GM12865 (cell line): ENCODE measurements around the gene CDH11.

Experiments used
- DNase-seq: peaks from one replicate; pipeline ENCODE4 v3.0.0; 2010; ENCODE audit warnings: low read depth
- H3K4me3 ChIP-seq: 2 replicates; pipeline ENCODE4 v1.5.1; 2011; ENCODE audit warnings: mild to moderate bottlenecking, low read depth, low read length, control low read depth
- TF ChIP-seq, protein P1 (sequence below): IDR thresholded peaks from 2 replicates; pipeline ENCODE4 v1.5.1; 2011; ENCODE audit warnings: low read length, control low read depth, low read depth, inconsistent platforms; ENCODE audit not compliant: insufficient read depth; ENCODE audit errors: missing control alignments

CDH11 gene

DNA sequence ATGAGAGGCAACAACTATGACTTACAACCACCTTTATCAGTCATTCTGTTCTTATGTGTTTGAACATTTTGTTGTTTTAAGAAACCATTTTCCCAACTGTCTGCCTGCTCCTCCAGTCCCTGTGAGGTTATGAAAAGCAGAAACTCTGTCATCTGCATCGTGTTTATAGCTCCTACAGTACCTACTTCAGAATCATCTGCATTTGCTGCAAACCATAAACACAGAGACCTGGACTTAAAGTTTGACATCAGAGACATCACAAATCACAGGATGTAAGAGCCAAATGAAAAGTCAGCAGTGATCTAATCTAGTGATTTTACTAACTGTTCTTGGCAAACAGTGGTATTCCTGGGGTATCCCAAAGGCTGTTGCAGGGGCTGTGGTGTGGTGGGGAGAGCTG lies 55.2 kb downstream of the CDH11 start:
- TF ChIP-seq, protein P1, sequence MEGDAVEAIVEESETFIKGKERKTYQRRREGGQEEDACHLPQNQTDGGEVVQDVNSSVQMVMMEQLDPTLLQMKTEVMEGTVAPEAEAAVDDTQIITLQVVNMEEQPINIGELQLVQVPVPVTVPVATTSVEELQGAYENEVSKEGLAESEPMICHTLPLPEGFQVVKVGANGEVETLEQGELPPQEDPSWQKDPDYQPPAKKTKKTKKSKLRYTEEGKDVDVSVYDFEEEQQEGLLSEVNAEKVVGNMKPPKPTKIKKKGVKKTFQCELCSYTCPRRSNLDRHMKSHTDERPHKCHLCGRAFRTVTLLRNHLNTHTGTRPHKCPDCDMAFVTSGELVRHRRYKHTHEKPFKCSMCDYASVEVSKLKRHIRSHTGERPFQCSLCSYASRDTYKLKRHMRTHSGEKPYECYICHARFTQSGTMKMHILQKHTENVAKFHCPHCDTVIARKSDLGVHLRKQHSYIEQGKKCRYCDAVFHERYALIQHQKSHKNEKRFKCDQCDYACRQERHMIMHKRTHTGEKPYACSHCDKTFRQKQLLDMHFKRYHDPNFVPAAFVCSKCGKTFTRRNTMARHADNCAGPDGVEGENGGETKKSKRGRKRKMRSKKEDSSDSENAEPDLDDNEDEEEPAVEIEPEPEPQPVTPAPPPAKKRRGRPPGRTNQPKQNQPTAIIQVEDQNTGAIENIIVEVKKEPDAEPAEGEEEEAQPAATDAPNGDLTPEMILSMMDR, result no peak
- H3K4me3 ChIP-seq, result no peak overlapping the region
- no peak for DNase-seq

GRCh38 chr16:65065031-65065430 lies 56.8 kb downstream of the CDH11 start:
- TF ChIP-seq, protein P1, result no peak
- no peak overlapping the region for H3K4me3 ChIP-seq
- no peak for DNase-seq

DNA sequence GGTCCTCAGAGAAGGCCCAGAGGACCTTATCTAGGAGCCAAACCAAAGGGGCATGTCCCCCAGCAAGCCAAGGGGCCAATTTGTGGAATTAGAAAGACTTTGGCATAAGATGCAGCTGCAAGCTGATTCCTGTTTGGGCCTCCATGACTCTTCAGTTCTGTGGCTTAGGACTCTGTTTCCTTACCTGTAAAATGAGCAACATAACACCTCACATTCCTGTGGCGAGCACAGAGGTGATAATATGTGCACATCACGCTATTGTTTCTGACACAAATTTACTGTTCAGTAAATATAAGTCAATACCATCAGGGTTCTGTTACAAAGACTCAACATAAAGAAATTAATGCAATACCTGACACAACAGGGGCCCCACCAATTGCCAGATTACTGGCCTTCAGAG lies 57.7 kb downstream of the CDH11 start:
- no peak overlapping the region for H3K4me3 ChIP-seq
- TF ChIP-seq, protein P1, result no peak
- no peak for DNase-seq

GRCh38 chr16:65062736-65063583 lies 58.9 kb downstream of the CDH11 start:
- TF ChIP-seq, protein P1, result no peak
- H3K4me3 ChIP-seq, result no peak overlapping the region
- no peak for DNase-seq

DNA sequence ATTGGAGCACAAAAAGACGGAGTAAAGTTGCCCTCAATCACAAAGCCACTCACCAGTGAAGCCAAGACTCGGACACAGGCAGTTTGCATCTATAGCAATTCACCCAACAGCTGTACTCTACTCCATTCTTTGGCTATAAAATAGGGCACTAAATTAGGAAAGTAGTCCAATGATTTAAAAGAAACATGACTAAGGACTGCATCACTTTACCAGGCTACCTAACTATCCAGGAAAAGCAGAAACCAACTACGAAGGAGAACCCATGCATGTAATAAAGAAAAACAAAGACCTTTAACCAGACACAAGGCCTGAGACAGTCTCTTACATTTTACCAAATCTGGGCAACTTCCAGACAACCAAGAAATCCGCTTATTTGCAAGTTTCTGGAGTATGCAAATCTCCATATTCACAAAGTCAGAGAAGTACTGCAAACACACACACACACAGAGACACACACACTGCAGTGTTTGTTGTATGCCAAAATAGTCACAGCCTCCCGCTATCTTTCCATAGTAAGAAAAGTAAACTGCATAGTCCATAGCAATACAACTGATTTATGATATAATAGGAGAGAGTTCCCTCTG lies 59.8 kb downstream of the CDH11 start:
- TF ChIP-seq, protein P1, result no peak
- DNase-seq, result no peak
- no peak overlapping the region for H3K4me3 ChIP-seq

DNA sequence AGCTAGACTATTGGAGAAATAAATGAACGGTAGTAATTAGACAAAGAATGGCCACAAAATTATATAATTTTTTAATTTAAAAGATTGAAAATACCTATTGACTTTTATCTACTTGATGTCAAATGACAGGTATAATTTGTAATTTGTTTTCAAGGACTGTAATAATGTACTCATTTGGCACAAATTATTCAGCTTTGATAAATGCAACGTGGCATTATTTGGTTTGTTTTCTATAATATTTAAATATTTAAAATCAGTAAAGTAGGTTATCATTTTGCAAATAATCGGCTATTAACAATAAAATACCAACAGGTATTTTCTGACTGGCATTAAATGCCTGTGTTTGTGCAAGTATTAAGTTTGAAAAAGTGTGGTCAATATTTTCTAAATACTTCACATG lies 60.6 kb downstream of the CDH11 start:
- H3K4me3 ChIP-seq, result no peak overlapping the region
- TF ChIP-seq, protein P1, result no peak
- no peak for DNase-seq
